Tibial nerve (tissue), 4 donors: ENCODE results near the gene LYPD8. TPM values are rescaled to one million over a fixed set of nuclear protein-coding genes. Genes with fewer than 3 reads are reported as not detected.

Experiments used
- DNase-seq, 2 donors: peaks; one replicate each; pipeline ENCODE4 v3.0.0-alpha.2; 2019; ENCODE audit warnings: low spot score in 2 of 2
- H3K27ac ChIP-seq, 4 donors: fragments of 200-600 bp; sonication (generic) in 3 of 4; one replicate each; pipeline ENCODE4 v1.5.1; 2017 to 2019; ENCODE audit warnings: mild to moderate bottlenecking in 1 of 4
- H3K27me3 ChIP-seq, 2 donors: fragments of 200-600 bp; sonication (generic) in 1 of 2; one replicate each; pipeline versions ENCODE4 v1.5.1 to v1.6.0; 2017 to 2019
- H3K36me3 ChIP-seq, 3 donors: fragments of 200-600 bp; sonication (generic); one replicate each; pipeline ENCODE4 v1.5.1; 2018 to 2019
- H3K4me1 ChIP-seq, 4 donors: fragments of 200-600 bp; sonication (generic) in 3 of 4; one replicate each; pipeline ENCODE4 v1.5.1; 2017 to 2019
- H3K4me3 ChIP-seq, 4 donors: fragments of 200-600 bp; sonication (generic) in 3 of 4; one replicate each; pipeline ENCODE4 v1.5.1; 2017 to 2019; ENCODE audit warnings: mild to moderate bottlenecking in 1 of 4, moderate library complexity in 1 of 4
- H3K9me3 ChIP-seq, 4 donors: fragments of 200-600 bp; sonication (generic) in 3 of 4; one replicate each; pipeline ENCODE4 v1.5.1; 2017 to 2019
- CTCF ChIP-seq, 5 experiments: fragments of 200-600 bp in 3 of 5; fragments of 450-650 bp in 2 of 5; sonication (generic) in 3 of 5; IDR thresholded peaks; one replicate each; pipeline ENCODE4 v1.5.1; 2016 to 2019; ENCODE audit warnings: antibody characterized with exemption in 5 of 5, mild to moderate bottlenecking in 3 of 5, moderate library complexity in 2 of 5
- EP300 ChIP-seq, 2 donors: sonication (generic); formaldehyde crosslinking; IDR thresholded peaks; one replicate each; pipeline ENCODE4 v1.6.1; 2017; ENCODE audit warnings: antibody characterized with exemption in 2 of 2, mild to moderate bottlenecking in 1 of 2
- POLR2A ChIP-seq, 2 donors: fragments of 450-650 bp; IDR thresholded peaks; one replicate each; pipeline ENCODE4 v1.6.1; 2017; ENCODE audit warnings: antibody characterized with exemption in 2 of 2, mild to moderate bottlenecking in 2 of 2, moderate library complexity in 2 of 2
- WGBS, 2 donors: methylation state at CpG; one replicate each; pipeline ENCODE4 v1.1.5; 2018; 5-methylcytosine and 5-hydroxymethylcytosine counted together
- total RNA-seq, 4 donors: library from RNA; depleted of rRNA; stranded (reverse); fragments of >200 nt; gene quantifications; one replicate each; pipeline ENCODE4 v1.1.0, GENCODE V29; 2016

Gene LYPD8
- total RNA-seq, 4 donors from 2014 or later, result not detected

GRCh38 chr1:248703674-248704073 lies 51.9 kb downstream of the LYPD8 start:
- Histone ChIP-seq H3K4me3 (no peak overlapping the region), H3K36me3 (no peaks in the 10 kb centered on the region), H3K4me1 (no peaks in the 10 kb centered on the region), H3K27me3 (no peaks in the 10 kb centered on the region), H3K27ac (no peak overlapping the region), H3K9me3 (no peaks in the 10 kb centered on the region)
- TF ChIP-seq EP300 (IDR thresholded peaks at IDR 0.05), result no peak
- no peak for TF ChIP-seq CTCF (IDR thresholded peaks at IDR 0.05)
- TF ChIP-seq POLR2A (IDR thresholded peaks at IDR 0.05), result no peak
- DNase-seq, result no peak
- WGBS, 2 donors, result 83 to 84% methylated on average over 2 of the region's 2 CpGs

- Histone ChIP-seq H3K27me3 (no peaks in the 10 kb centered on the region), H3K27ac (no peak within 1 kb of the TSS), H3K4me1 (no peaks in the 10 kb centered on the region), H3K4me3 (no peak within 1 kb of the TSS), H3K36me3 (no peaks in the 10 kb centered on the region), H3K9me3 (no peaks in the 10 kb centered on the region)
- no peak for DNase-seq
- TF ChIP-seq EP300 (IDR thresholded peaks at IDR 0.05) (no peak), POLR2A (IDR thresholded peaks at IDR 0.05) (no peak), CTCF (IDR thresholded peaks at IDR 0.05) (no peak)
- 60 to 63% methylated on average over 1 of the region's 1 CpG for WGBS, 2 donors
Measured at GRCh38 chr1:248702714-248703113, 52.8 kb downstream of the LYPD8 start, which contains the start of gene OR14I1. OR14I1 (minus strand) TSS chr1:248702766.

GRCh38 chr1:248699099-248699498 lies 56.5 kb downstream of the LYPD8 start:
- no peaks in the 10 kb centered on the region for H3K4me1 ChIP-seq
- WGBS, 2 donors, result 37 to 50% methylated on average over 1 of the region's 1 CpG
- DNase-seq, result no peak
- H3K9me3 ChIP-seq, result no peaks in the 10 kb centered on the region
- TF ChIP-seq POLR2A (IDR thresholded peaks at IDR 0.05) (no peak), CTCF (IDR thresholded peaks at IDR 0.05) (no peak), EP300 (IDR thresholded peaks at IDR 0.05) (no peak)
- no peak overlapping the region for H3K27ac ChIP-seq
- no peaks in the 10 kb centered on the region for H3K36me3 ChIP-seq
- H3K4me3 ChIP-seq, result no peak overlapping the region
- no peaks in the 10 kb centered on the region for H3K27me3 ChIP-seq

GRCh38 chr1:248697907-248698306 lies 57.7 kb downstream of the LYPD8 start:
- Histone ChIP-seq H3K4me1 (no peaks in the 10 kb centered on the region), H3K27ac (no peak overlapping the region), H3K9me3 (no peaks in the 10 kb centered on the region), H3K4me3 (no peak overlapping the region), H3K27me3 (no peaks in the 10 kb centered on the region), H3K36me3 (no peaks in the 10 kb centered on the region)
- no peak for DNase-seq
- TF ChIP-seq EP300 (IDR thresholded peaks at IDR 0.05) (no peak), CTCF (IDR thresholded peaks at IDR 0.05) (no peak), POLR2A (IDR thresholded peaks at IDR 0.05) (no peak)
- 80 to 86% methylated on average over 6 of the region's 6 CpGs for WGBS, 2 donors

- Histone ChIP-seq H3K36me3 (no peaks in the 10 kb centered on the region), H3K9me3 (peaks cover 0 to 3% (median 0%) of the 10 kb centered on the region in 4 donors), H3K27me3 (no peaks in the 10 kb centered on the region), H3K4me3 (no peak overlapping the region), H3K27ac (no peak overlapping the region), H3K4me1 (no peaks in the 10 kb centered on the region)
- DNase-seq, result no peak
- WGBS, 2 donors, result 83 to 86% methylated on average over 3 of the region's 3 CpGs
- no peak for TF ChIP-seq POLR2A (IDR thresholded peaks at IDR 0.05)
- TF ChIP-seq EP300 (IDR thresholded peaks at IDR 0.05), result no peak
- no peak for TF ChIP-seq CTCF (IDR thresholded peaks at IDR 0.05)
Measured at GRCh38 chr1:248696774-248697173, 58.8 kb downstream of the LYPD8 start.
